ENCODE results near the gene MINDY4B.

The MINDY4B gene

GRCh38 chr3:150905339-150905738 is at the start of gene MINDY4B:
MINDY4B (minus strand) TSS chr3:150905439; CDS start chr3:150905439, 0 bp downstream.
- Histone ChIP-seq H3K27ac (no peak within 1 kb of the TSS), H3K4me3 (no peak within 1 kb of the TSS)
- TF ChIP-seq CTCF (IDR thresholded peaks at IDR 0.05) = no peak
- DNase-seq (ENCODE audit: low spot score) = no peak

- Histone ChIP-seq H3K4me3 (no peak overlapping the region), H3K27ac (no peak overlapping the region)
- TF ChIP-seq CTCF (IDR thresholded peaks at IDR 0.05) = no peak
- DNase-seq (ENCODE audit: low spot score) = no peak
These were observed 46.7 kb upstream of the MINDY4B start for GRCh38 chr3:150951923-150952322.

GRCh38 chr3:150945226-150946032 is 40.2 kb upstream of the MINDY4B start:
- no peak for DNase-seq (ENCODE audit: low spot score)
- Histone ChIP-seq H3K4me3 (no peak overlapping the region), H3K27ac (no peak overlapping the region)
- TF ChIP-seq CTCF (IDR thresholded peaks at IDR 0.05) = no peak

GRCh38 chr3:150942221-150942620 is 37.0 kb upstream of the MINDY4B start:
- no peak overlapping the region for H3K27ac ChIP-seq
- H3K4me3 ChIP-seq = no peak overlapping the region
- no peak for DNase-seq (ENCODE audit: low spot score)
- TF ChIP-seq CTCF (IDR thresholded peaks at IDR 0.05) = no peak

- H3K4me3 ChIP-seq = no peak overlapping the region
- no peak for DNase-seq (ENCODE audit: low spot score)
- H3K27ac ChIP-seq = no peak overlapping the region
- TF ChIP-seq CTCF (IDR thresholded peaks at IDR 0.05) = no peak
These were observed 31.5 kb upstream of the MINDY4B start for GRCh38 chr3:150936693-150937092.

- DNase-seq (ENCODE audit: low spot score) = no peak
- Histone ChIP-seq H3K4me3 (no peak overlapping the region), H3K27ac (no peak overlapping the region)
- TF ChIP-seq CTCF (IDR thresholded peaks at IDR 0.05) = no peak
These were observed 28.3 kb upstream of the MINDY4B start for GRCh38 chr3:150933473-150933995.

- H3K27ac ChIP-seq = no peak overlapping the region
- no peak for TF ChIP-seq CTCF (IDR thresholded peaks at IDR 0.05)
- DNase-seq (ENCODE audit: low spot score) = no peak
These were observed 26.5 kb upstream of the MINDY4B start for GRCh38 chr3:150931745-150932144.

More at GRCh38 chr3:150931745-150932144, 26.5 kb upstream of the MINDY4B start:
- no peak overlapping the region for H3K4me3 ChIP-seq

All from coronary artery (tissue), 2 donors.